ENCODE results near the gene NPIPA7. TPM values are rescaled to one million over a fixed set of nuclear protein-coding genes. Genes with fewer than 3 reads are reported as not detected.
"Not testable (repeated sequence)": the region's sequence is repeated elsewhere in the genome, so short reads cannot be mapped to it uniquely, and the experiment has no call there.

NPIPA7 gene
- total RNA-seq, 1 donor from 2014 or later: 4.0 TPM

- DNase-seq: not testable (repeated sequence)
Measured at GRCh38 chr16:16420515-16420914, 41.6 kb downstream of the NPIPA7 start.

GRCh38 chr16:16425146-16425545, 46.2 kb downstream of the NPIPA7 start:
- not testable (repeated sequence) for DNase-seq

- not testable (repeated sequence) for DNase-seq
Measured at GRCh38 chr16:16431135-16431534, 52.2 kb downstream of the NPIPA7 start.

GRCh38 chr16:16434711-16435110, 55.8 kb downstream of the NPIPA7 start:
- not testable (repeated sequence) for DNase-seq

GRCh38 chr16:16441401-16441800, 62.5 kb downstream of the NPIPA7 start:
- DNase-seq: not testable (repeated sequence)

Small RNA genes lying within 50 kb of the gene (small RNA-seq; reads per million reads assigned to genes)
- gene AC138969.3 (ENCODE audit: low replicate concordance): not detected
- not detected for gene MIR6511A3 (ENCODE audit: low replicate concordance)
- gene MIR6770-2 (ENCODE audit: low replicate concordance): not detected

Other genes starting within 250 kb of the NPIPA7 start
- gene ABCC6, start 155.6 kb upstream of the NPIPA7 start, total RNA-seq: 1.9 TPM
- 34.4 TPM for gene NOMO3, start 146.6 kb upstream of the NPIPA7 start, total RNA-seq

All from skin of body (tissue), 3 donors.